A549 (cell line): ENCODE results near the gene SLC9A4.

Experiments
- BHLHE40 ChIP-seq: IDR thresholded peaks from 2 replicates; pipeline ENCODE4 v1.6.1; 2012; ENCODE audit warnings: low read depth, low read length, inconsistent platforms
- CBX8 ChIP-seq: fragments of 200-600 bp; sonication (generic); IDR thresholded peaks from 2 replicates; pipeline ENCODE4 v1.6.1; 2016
- CHD2 ChIP-seq: fragments of 150-350 bp; IDR thresholded peaks from 2 replicates; pipeline ENCODE4 v1.6.1; 2014; ENCODE audit warnings: low read length; ENCODE audit not compliant: partially characterized antibody
- CTCF ChIP-seq: fragments of >200 bp; sonication (Bioruptor Twin); formaldehyde crosslinking; IDR thresholded peaks from 3 replicates; pipeline ENCODE4 v1.5.1; 2016
- EP300 ChIP-seq, 2 experiments: fragments of >200 bp; sonication (Bioruptor Twin); formaldehyde crosslinking; IDR thresholded peaks; 2 replicates in 1 of 2; 3 replicates in 1 of 2; pipeline ENCODE4 v1.6.1; 2016 to 2017
- FOSL2 ChIP-seq, 2 experiments: fragments of 450-650 bp in 1 of 2; fragments of >200 bp in 1 of 2; sonication (Bioruptor Twin) in 1 of 2; formaldehyde crosslinking; IDR thresholded peaks; 2 replicates each; pipeline versions ENCODE4 v1.5.0 to v1.6.1; 2016 to 2020; ENCODE audit warnings: mild to moderate bottlenecking in 1 of 2, moderate library complexity in 1 of 2
- HOXA7 ChIP-seq: fragments of 250-450 bp; sonication (Bioruptor Pico); IDR thresholded peaks from 2 replicates; pipeline ENCODE4 v1.5.0; 2020; ENCODE audit warnings: mild to moderate bottlenecking, moderate library complexity
- JUN ChIP-seq, 2 experiments: fragments of >200 bp; sonication (Bioruptor Twin); formaldehyde crosslinking; IDR thresholded peaks; 2 replicates in 1 of 2; 3 replicates in 1 of 2; pipeline ENCODE4 v1.6.1; 2016 to 2017
- MYC ChIP-seq: IDR thresholded peaks from 2 replicates; pipeline ENCODE4 v1.6.1; 2012; ENCODE audit warnings: mild to moderate bottlenecking, inconsistent platforms, low read length, improper control_type of control experiment, borderline replicate concordance

- TF ChIP-seq HOXA7 (CRISPR knock-in tag): no peak
- TF ChIP-seq CTCF: no peak
- no peak for TF ChIP-seq EP300 (IDR thresholded peaks at IDR 0.05)
- no peak for TF ChIP-seq FOSL2 (IDR thresholded peaks at IDR 0.05)
- TF ChIP-seq FOSL2 (CRISPR knock-in tag; IDR thresholded peaks at IDR 0.05): no peak
- no peak for TF ChIP-seq JUN (IDR thresholded peaks at IDR 0.05)
- TF ChIP-seq CHD2: no peak
- TF ChIP-seq MYC: no peak
- TF ChIP-seq BHLHE40: no peak
- TF ChIP-seq CBX8: no peak
Measured at GRCh38 chr2:102453501-102453900, 19.5 kb upstream of the SLC9A4 start.
